IPS-20b (cell line): ENCODE results near the gene CARMIL1.

Experiments used
- H3K27ac ChIP-seq: one replicate; pipeline ENCODE4 v1.5.1; 2013; ENCODE audit warnings: low read length
- H3K27me3 ChIP-seq: 2 replicates; pipeline ENCODE4 v1.6.1; 2013; ENCODE audit warnings: mild to moderate bottlenecking, low read length, inconsistent platforms; ENCODE audit not compliant: insufficient read depth
- H3K36me3 ChIP-seq: 2 replicates; pipeline ENCODE4 v1.6.1; 2013; ENCODE audit warnings: low read depth, mild to moderate bottlenecking, inconsistent platforms, low read length, moderate library complexity; ENCODE audit not compliant: insufficient read depth
- H3K4me1 ChIP-seq: 2 replicates; pipeline ENCODE4 v1.6.1; 2013; ENCODE audit warnings: mild to moderate bottlenecking, control low read depth, inconsistent platforms, low read length, moderate library complexity; ENCODE audit not compliant: insufficient read depth
- H3K4me3 ChIP-seq: 2 replicates; pipeline ENCODE4 v1.5.1; 2013; ENCODE audit warnings: mild to moderate bottlenecking, low read length, inconsistent platforms
- H3K9ac ChIP-seq: 2 replicates; pipeline ENCODE4 v1.6.1; 2013; ENCODE audit warnings: low read depth, mild to moderate bottlenecking, inconsistent platforms, low read length, moderate library complexity
- H3K9me3 ChIP-seq: 2 replicates; pipeline ENCODE4 v1.6.1; 2013; ENCODE audit warnings: mild to moderate bottlenecking, low read depth, low read length, inconsistent platforms; ENCODE audit not compliant: insufficient read depth

CARMIL1 gene

GRCh38 chr6:25619217-25619616 lies 340.0 kb downstream of the CARMIL1 start:
- Histone ChIP-seq H3K9me3 (no peaks in the 10 kb centered on the region), H3K27ac (no peak overlapping the region), H3K36me3 (0 out of 2 replicates have a peak, but pooled peaks cover 3% of the 10 kb centered on the region), H3K9ac (no peak overlapping the region), H3K4me3 (no peak overlapping the region), H3K4me1 (no peaks in the 10 kb centered on the region), H3K27me3 (no peaks in the 10 kb centered on the region)

GRCh38 chr6:25620391-25620790 lies 341.2 kb downstream of the CARMIL1 start:
- 0 out of 2 replicates have a peak, but pooled peaks cover 3% of the 10 kb centered on the region for H3K36me3 ChIP-seq
- no peaks in the 10 kb centered on the region for H3K4me1 ChIP-seq
- no peak overlapping the region for H3K27ac ChIP-seq
- no peaks in the 10 kb centered on the region for H3K9me3 ChIP-seq
- H3K4me3 ChIP-seq: no peak overlapping the region
- no peaks in the 10 kb centered on the region for H3K27me3 ChIP-seq
- no peak overlapping the region for H3K9ac ChIP-seq

- Histone ChIP-seq H3K36me3 (0 out of 2 replicates have a peak, but pooled peaks cover 3% of the 10 kb centered on the region), H3K4me1 (peaks cover 7% of the 10 kb centered on the region; the same call in 1 of the 2 replicates), H3K27ac (no peak overlapping the region), H3K9ac (no peak overlapping the region), H3K4me3 (no peak overlapping the region), H3K9me3 (no peaks in the 10 kb centered on the region), H3K27me3 (no peaks in the 10 kb centered on the region)
Measured at GRCh38 chr6:25623065-25623464, 343.9 kb downstream of the CARMIL1 start.

GRCh38 chr6:25623879-25624278 lies 344.7 kb downstream of the CARMIL1 start:
- H3K36me3 ChIP-seq: 0 out of 2 replicates have a peak, but pooled peaks cover 3% of the 10 kb centered on the region
- no peak overlapping the region for H3K27ac ChIP-seq
- no peaks in the 10 kb centered on the region for H3K27me3 ChIP-seq
- peaks cover 7% of the 10 kb centered on the region; the same call in 1 of the 2 replicates for H3K4me1 ChIP-seq
- no peak overlapping the region for H3K9ac ChIP-seq
- H3K9me3 ChIP-seq: no peaks in the 10 kb centered on the region
- H3K4me3 ChIP-seq: no peak overlapping the region

- H3K4me3 ChIP-seq: no peak overlapping the region
- H3K36me3 ChIP-seq: no peaks in the 10 kb centered on the region
- H3K9ac ChIP-seq: no peak overlapping the region
- H3K9me3 ChIP-seq: no peaks in the 10 kb centered on the region
- H3K27me3 ChIP-seq: no peaks in the 10 kb centered on the region
- H3K4me1 ChIP-seq: peaks cover 7% of the 10 kb centered on the region; the same call in 1 of the 2 replicates
- no peak overlapping the region for H3K27ac ChIP-seq
Measured at GRCh38 chr6:25627001-25627400, 347.8 kb downstream of the CARMIL1 start.

- no peaks in the 10 kb centered on the region for H3K27me3 ChIP-seq
- H3K4me1 ChIP-seq: peaks cover 7% of the 10 kb centered on the region; the same call in 1 of the 2 replicates
- no peaks in the 10 kb centered on the region for H3K36me3 ChIP-seq
- H3K9ac ChIP-seq: no peak overlapping the region
- H3K9me3 ChIP-seq: no peaks in the 10 kb centered on the region
- H3K27ac ChIP-seq: no peak overlapping the region
- no peak overlapping the region for H3K4me3 ChIP-seq
Measured at GRCh38 chr6:25628471-25629197, 349.5 kb downstream of the CARMIL1 start.

- Histone ChIP-seq H3K27ac (no peak overlapping the region), H3K4me1 (peaks cover 7% of the 10 kb centered on the region; the same call in 1 of the 2 replicates), H3K27me3 (no peaks in the 10 kb centered on the region), H3K9ac (no peak overlapping the region), H3K4me3 (no peak overlapping the region), H3K9me3 (no peaks in the 10 kb centered on the region), H3K36me3 (no peaks in the 10 kb centered on the region)
Measured at GRCh38 chr6:25629198-25629576, 350.0 kb downstream of the CARMIL1 start.

- no peaks in the 10 kb centered on the region for H3K9me3 ChIP-seq
- no peak overlapping the region for H3K4me3 ChIP-seq
- H3K36me3 ChIP-seq: no peaks in the 10 kb centered on the region
- no peaks in the 10 kb centered on the region for H3K27me3 ChIP-seq
- no peak overlapping the region for H3K27ac ChIP-seq
- H3K4me1 ChIP-seq: peaks cover 7% of the 10 kb centered on the region; the same call in 1 of the 2 replicates
- no peak overlapping the region for H3K9ac ChIP-seq
Measured at GRCh38 chr6:25630508-25631278, 351.5 kb downstream of the CARMIL1 start.

GRCh38 chr6:25635886-25636317 lies 356.7 kb downstream of the CARMIL1 start:
- H3K27me3 ChIP-seq: no peaks in the 10 kb centered on the region
- no peak overlapping the region for H3K27ac ChIP-seq
- H3K9ac ChIP-seq: no peak overlapping the region
- H3K4me3 ChIP-seq: no peak overlapping the region
- no peaks in the 10 kb centered on the region for H3K4me1 ChIP-seq
- no peaks in the 10 kb centered on the region for H3K9me3 ChIP-seq
- H3K36me3 ChIP-seq: no peaks in the 10 kb centered on the region

- Histone ChIP-seq H3K9me3 (no peaks in the 10 kb centered on the region), H3K36me3 (no peaks in the 10 kb centered on the region), H3K4me3 (no peak overlapping the region), H3K27me3 (no peaks in the 10 kb centered on the region), H3K9ac (no peak overlapping the region), H3K4me1 (no peaks in the 10 kb centered on the region), H3K27ac (no peak overlapping the region)
Measured at GRCh38 chr6:25637211-25637610, 358.0 kb downstream of the CARMIL1 start.

- H3K27ac ChIP-seq: no peak overlapping the region
- no peak overlapping the region for H3K4me3 ChIP-seq
- no peaks in the 10 kb centered on the region for H3K4me1 ChIP-seq
- no peaks in the 10 kb centered on the region for H3K27me3 ChIP-seq
- H3K9ac ChIP-seq: no peak overlapping the region
- H3K9me3 ChIP-seq: no peaks in the 10 kb centered on the region
- no peaks in the 10 kb centered on the region for H3K36me3 ChIP-seq
Measured at GRCh38 chr6:25637960-25638434, 358.8 kb downstream of the CARMIL1 start.
